Spleen (tissue), 7 donors: ENCODE measurements around the gene RNF214.

Experiments
- POLR2A ChIP-seq, 3 donors: fragments of 450-650 bp; IDR thresholded peaks; one replicate each; pipeline ENCODE4 v1.5.1; 2017; ENCODE audit warnings: antibody characterized with exemption in 3 of 3, mild to moderate bottlenecking in 1 of 3
- TF ChIP-seq, protein P1 (sequence below), 11 experiments: fragments of 200-600 bp in 7 of 11; fragments of 450-650 bp in 4 of 11; sonication (generic) in 4 of 11; IDR thresholded peaks in 8 of 11; conservative IDR thresholded peaks in 3 of 11; 1 replicate in 7 of 11; 2 replicates in 4 of 11; pipeline versions ENCODE4 v1.4.0 to v1.8.0; 2016 to 2021; ENCODE audit warnings: antibody characterized with exemption in 11 of 11, inconsistent platforms in 4 of 11, mild to moderate bottlenecking in 1 of 11
- donor health status: DM: no; HTN: no; CAD: no; lungs with moderate emphysema.
- donor health status: DM: no; HTN: no; CAD: no.
- donor health status: DM: no; HTN: no; CAD: no.

GRCh38 chr11:117251506-117251905 is 19.0 kb downstream of the RNF214 start:
- TF ChIP-seq, protein P1, sequence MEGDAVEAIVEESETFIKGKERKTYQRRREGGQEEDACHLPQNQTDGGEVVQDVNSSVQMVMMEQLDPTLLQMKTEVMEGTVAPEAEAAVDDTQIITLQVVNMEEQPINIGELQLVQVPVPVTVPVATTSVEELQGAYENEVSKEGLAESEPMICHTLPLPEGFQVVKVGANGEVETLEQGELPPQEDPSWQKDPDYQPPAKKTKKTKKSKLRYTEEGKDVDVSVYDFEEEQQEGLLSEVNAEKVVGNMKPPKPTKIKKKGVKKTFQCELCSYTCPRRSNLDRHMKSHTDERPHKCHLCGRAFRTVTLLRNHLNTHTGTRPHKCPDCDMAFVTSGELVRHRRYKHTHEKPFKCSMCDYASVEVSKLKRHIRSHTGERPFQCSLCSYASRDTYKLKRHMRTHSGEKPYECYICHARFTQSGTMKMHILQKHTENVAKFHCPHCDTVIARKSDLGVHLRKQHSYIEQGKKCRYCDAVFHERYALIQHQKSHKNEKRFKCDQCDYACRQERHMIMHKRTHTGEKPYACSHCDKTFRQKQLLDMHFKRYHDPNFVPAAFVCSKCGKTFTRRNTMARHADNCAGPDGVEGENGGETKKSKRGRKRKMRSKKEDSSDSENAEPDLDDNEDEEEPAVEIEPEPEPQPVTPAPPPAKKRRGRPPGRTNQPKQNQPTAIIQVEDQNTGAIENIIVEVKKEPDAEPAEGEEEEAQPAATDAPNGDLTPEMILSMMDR (IDR thresholded peaks at IDR 0.05 in 8 of 11, conservative IDR thresholded peaks at IDR 0.05 in 3 of 11) = no peak
- TF ChIP-seq POLR2A (IDR thresholded peaks at IDR 0.05) = no peak
